ENCODE data around the gene INPP5A. TPM values are rescaled to one million over a fixed set of nuclear protein-coding genes. Genes with fewer than 3 reads are reported as not detected.

INPP5A gene
- total and polyA plus RNA-seq, 2 of the 13 experiments (the other 11 are each of a cell fraction or from before 2014, with no cell fraction given), result 17.5 to 37.9 TPM

GRCh38 chr10:132790470-132790869 lies 252.9 kb downstream of the INPP5A start:
- Histone ChIP-seq H3K9ac (ENCODE audit: insufficient read depth, low read depth, low read length) (no peak overlapping the region), H4K20me1 (ENCODE audit: insufficient read depth, low read length) (no peaks in the 10 kb centered on the region), H3K4me1 (ENCODE audit: insufficient read depth, low read length) (no peaks in the 10 kb centered on the region), H3K4me3 (replicated peaks in 1 of 3; ENCODE audit: insufficient read depth in 1 of 3, low read depth in 2 of 3, low read length in 3 of 3) (no peak overlapping the region), H3K79me2 (ENCODE audit: insufficient read depth, low read length) (no peaks in the 10 kb centered on the region), H2AFZ (ENCODE audit: low read length) (no peak overlapping the region), H3K27me3 (ENCODE audit: control insufficient read depth in 1 of 2, insufficient read depth in 2 of 2, low read length in 2 of 2) (peaks cover 14 to 63% of the 10 kb centered on the region in 2 experiments; a peak in 4 of 5 replicates), H3K36me3 (replicated peaks in 1 of 2; ENCODE audit: control insufficient read depth in 1 of 2, insufficient read depth in 2 of 2, low read length in 2 of 2) (no peaks in the 10 kb centered on the region), H3K4me2 (ENCODE audit: low read depth, low read length) (no peak overlapping the region), H3K9me3 (ENCODE audit: low read length) (no peaks in the 10 kb centered on the region), H3K27ac (ENCODE audit: extremely low read length, insufficient read depth, low read length) (no peak overlapping the region)
- POLR2A ChIA-PET, result no interaction called here
- in situ Hi-C loops (cut with HindIII; ENCODE audit: extremely low pct_ligation_motif_present, low pct_unique_long_range_greater_than_20kb), result no loop called here
- DNase-seq (ENCODE audit: low spot score), result no peak
- intact Hi-C loops (cut with micrococcal nuclease; ENCODE audit: unreplicated experiment), result no loop called here
- TF ChIP-seq ZNF703 (CRISPR knock-in tag; IDR thresholded peaks at IDR 0.05; ENCODE audit: borderline replicate concordance), result no peak
- no peak for TF ChIP-seq PLRG1 (conservative IDR thresholded peaks at IDR 0.05)
- TF ChIP-seq RFX1 (IDR thresholded peaks at IDR 0.05), result no peak
- TF ChIP-seq NR2F2 (IDR thresholded peaks at IDR 0.05; ENCODE audit: borderline replicate concordance, low read depth), result no peak
- no peak for TF ChIP-seq ZNF543 (CRISPR knock-in tag; IDR thresholded peaks at IDR 0.05)
- no peak for TF ChIP-seq ZNF501 (CRISPR knock-in tag; IDR thresholded peaks at IDR 0.05)
- no peak for TF ChIP-seq FOXJ3 (CRISPR knock-in tag; IDR thresholded peaks at IDR 0.05; ENCODE audit: borderline replicate concordance)
- no peak for TF ChIP-seq PBX3 (CRISPR knock-in tag; IDR thresholded peaks at IDR 0.05; ENCODE audit: borderline replicate concordance)
- no peak for TF ChIP-seq TBP (CRISPR knock-in tag; IDR thresholded peaks at IDR 0.05)
- no peak for TF ChIP-seq ZNF558 (CRISPR knock-in tag; IDR thresholded peaks at IDR 0.05; ENCODE audit: borderline replicate concordance)
- no peak for TF ChIP-seq ZNF317 (CRISPR knock-in tag; IDR thresholded peaks at IDR 0.05)
- TF ChIP-seq ATM (IDR thresholded peaks at IDR 0.05; ENCODE audit: borderline replicate concordance), result no peak
- no peak for TF ChIP-seq ZSCAN12 (CRISPR knock-in tag; IDR thresholded peaks at IDR 0.05)
- no peak for TF ChIP-seq ZFP41 (CRISPR knock-in tag; IDR thresholded peaks at IDR 0.05; ENCODE audit: borderline replicate concordance)
- CTCF ChIA-PET (ENCODE audit: low intra/inter-chr PET ratio, low total read pairs), result no interaction called here
- FAIRE-seq, result no peak
- ATAC-seq, result 0 out of 3 replicates have a peak, but pooled peaks have one; percentile 2
- no TSS peak for BruUV-seq (replicated peaks)
- WGBS (ENCODE audit: low lambda C conversion rate), result 4% methylated on average over 5 of the region's 7 CpGs

Data from HepG2 (cell line).